ENCODE data around the gene BANP. TPM values are rescaled to one million over a fixed set of nuclear protein-coding genes. Genes with fewer than 3 reads are reported as not detected.
"Not testable (repeated sequence)": the region's sequence is repeated elsewhere in the genome, so short reads cannot be mapped to it uniquely, and the experiment has no call there.

The BANP gene
- total and polyA plus RNA-seq, 12 donors = 6.1 to 20.4 (median 13.5) TPM

DNA sequence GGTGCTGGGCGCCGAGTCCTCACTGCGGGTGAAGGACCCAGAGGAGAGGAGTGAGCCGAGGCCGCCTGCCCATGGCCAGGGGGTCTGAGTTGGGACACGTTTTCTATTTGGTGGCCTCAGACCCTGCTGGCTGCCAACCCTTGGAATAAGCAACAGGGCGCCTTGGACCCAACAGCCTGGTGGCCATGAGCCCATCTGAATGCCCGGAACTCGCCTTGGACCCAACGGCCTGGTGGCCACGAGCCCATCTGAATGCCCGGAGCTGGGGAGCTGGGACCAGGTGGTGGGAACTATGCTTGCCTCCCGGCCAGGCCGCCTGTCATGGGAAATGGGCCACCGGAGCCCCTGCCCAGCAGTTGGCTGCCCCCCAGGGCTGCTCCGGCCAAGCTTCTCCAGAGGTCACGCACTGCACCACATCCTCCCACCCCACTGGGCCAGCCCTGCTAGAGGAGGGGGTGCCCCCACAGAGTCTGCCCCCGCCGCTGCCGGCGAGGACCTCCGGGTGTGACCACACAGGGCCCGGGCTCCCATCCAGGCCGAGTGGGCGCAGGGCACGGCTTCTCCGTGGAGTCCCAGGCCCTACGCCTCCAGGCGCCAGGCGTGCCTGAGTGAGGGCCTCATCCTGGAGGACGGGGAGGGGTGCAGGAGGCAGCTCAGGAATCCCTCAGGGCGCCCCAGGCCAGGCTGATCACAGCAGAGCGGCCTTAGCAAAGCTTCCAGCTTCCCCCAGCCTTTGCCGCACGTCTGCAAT is 140.2 kb downstream of the BANP start:
- H3K9me3 ChIP-seq = peaks cover 0 to 12% (median 2%) of the 10 kb centered on the region in 11 donors
- H3K4me3 ChIP-seq; intact Hi-C loops (cut with DNase I); H3K27me3 ChIP-seq; DNase-seq; H3K36me3 ChIP-seq: not testable (repeated sequence)
- H3K4me1 ChIP-seq = peaks cover 0 to 42% (median 12%) of the 10 kb centered on the region in 9 donors
- H3K27ac ChIP-seq = peak overlapping the region in 7 of 10 donors; percentile 30 to 64 (median 41)
- 62 to 65% methylated on average over 35 of the region's 35 CpGs for WGBS, 2 donors
- peak; percentile 13 to 68 (median 27) for ATAC-seq

DNA sequence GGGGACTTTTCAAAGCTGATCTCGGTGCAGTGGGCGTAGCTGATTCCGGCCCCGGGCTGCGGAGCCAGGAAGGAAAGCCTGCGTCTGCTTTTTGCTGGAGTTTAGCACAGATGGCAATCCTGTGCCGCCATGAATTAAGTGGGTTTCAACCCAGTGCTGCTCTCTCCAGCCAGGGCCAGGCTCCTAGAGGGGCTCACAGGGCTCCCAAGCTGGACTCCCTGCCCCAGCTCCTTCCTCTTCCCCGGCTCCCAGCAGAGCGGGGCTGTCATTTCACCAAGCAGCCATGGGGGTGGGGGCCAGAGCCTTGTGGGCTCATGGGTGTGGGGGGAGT is 140.7 kb downstream of the BANP start:
- H3K9me3 ChIP-seq = peaks cover 0 to 17% (median 7%) of the 10 kb centered on the region in 11 donors
- H3K27me3 ChIP-seq; intact Hi-C loops (cut with DNase I); H3K36me3 ChIP-seq; DNase-seq; H3K4me3 ChIP-seq: not testable (repeated sequence)
- peaks cover 0 to 42% (median 12%) of the 10 kb centered on the region in 9 donors for H3K4me1 ChIP-seq
- peak overlapping the region in 6 of 10 donors; percentile 30 to 64 (median 46) for H3K27ac ChIP-seq
- ATAC-seq = peak in 4 of 8 donors; percentile 32 to 59 (median 52)
- 46 to 47% methylated on average over 9 of the region's 9 CpGs for WGBS, 2 donors

DNA sequence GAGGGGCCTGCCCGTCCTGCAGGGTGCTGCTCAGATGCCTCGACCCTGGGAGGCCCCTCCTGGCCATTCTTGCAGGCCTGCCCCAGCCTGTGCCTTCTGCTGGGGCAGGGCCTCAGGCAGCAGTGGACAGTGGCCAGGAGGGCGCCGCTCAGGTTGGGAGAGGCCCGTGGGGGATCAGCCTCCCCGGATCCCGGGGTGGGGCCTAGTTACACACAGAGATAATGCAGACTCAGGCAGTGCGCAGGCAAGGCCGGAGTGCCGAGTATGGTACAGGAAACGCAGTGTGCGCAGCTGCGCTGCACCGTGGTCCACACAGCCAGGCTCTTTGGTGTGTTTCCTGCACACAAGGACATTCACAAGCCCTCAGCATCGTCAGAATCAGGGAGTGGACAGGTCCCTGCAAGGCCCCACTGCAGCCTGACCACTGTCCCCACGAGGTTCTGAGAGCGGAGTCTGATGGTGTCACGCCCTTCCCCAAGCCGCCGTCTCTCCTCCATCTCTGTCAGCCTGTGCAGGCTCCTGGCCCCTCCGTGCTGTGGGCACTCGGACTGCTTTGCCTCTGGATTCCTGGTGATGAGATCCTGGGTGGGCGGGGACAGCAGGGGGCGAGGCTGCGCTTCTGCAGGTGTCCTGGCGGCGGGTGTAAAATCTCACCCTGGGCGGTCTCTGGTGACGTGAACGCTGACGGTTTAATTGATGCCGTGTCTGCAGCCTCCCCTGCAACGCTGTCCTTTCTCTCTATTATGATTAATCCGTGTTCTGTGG is 141.7 kb downstream of the BANP start:
- H3K36me3 ChIP-seq; intact Hi-C loops (cut with DNase I); DNase-seq; H3K27ac ChIP-seq; H3K4me3 ChIP-seq; H3K27me3 ChIP-seq: not testable (repeated sequence)
- peaks cover 0 to 26% (median 7%) of the 10 kb centered on the region in 11 donors for H3K9me3 ChIP-seq
- H3K4me1 ChIP-seq = peaks cover 0 to 35% (median 12%) of the 10 kb centered on the region in 9 donors
- WGBS, 2 donors = 79 to 90% methylated on average over 24 to 32 of the region's 34 CpGs
- ATAC-seq = peak in 3 of 8 donors; percentile 2 to 15 (median 14)

DNA sequence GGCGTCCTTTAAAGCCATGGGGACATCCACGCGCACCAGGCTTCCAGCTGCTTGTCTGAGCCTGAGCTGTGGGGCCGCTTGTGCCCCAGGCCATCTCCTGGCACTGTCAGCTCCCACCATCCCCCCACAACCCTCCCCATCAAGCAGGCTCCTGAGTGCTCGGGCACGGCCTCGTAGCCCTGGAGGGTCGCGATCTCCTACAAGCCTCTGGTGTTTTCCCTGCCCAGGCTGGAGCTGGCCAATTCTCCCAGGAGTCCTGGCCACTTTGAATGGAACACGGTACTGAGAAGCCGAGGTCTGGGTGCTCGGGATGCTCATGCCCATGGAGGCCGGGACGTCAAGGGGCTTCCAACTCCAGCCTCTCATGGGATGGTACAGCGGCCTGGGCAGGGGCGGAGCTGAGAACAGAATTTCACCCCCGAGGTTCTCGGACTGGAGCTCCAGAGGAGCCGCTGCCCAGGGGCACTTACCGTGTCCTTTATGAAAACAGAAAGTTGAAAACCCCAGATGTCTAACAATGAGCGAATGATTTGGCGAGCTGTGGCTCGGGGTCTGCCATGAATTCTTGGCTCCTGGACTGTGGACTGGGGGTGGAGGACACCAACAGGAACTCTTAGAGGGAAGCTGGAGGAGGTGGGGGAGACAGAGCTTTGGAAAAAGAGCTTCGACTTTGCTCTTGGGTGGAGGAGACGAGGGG is 142.5 kb downstream of the BANP start:
- peaks cover 0 to 12% (median 5%) of the 10 kb centered on the region in 7 donors for H3K27me3 ChIP-seq
- peaks cover 0 to 28% (median 12%) of the 10 kb centered on the region in 9 donors for H3K4me1 ChIP-seq
- WGBS, 2 donors = 69 to 70% methylated on average over 22 of the region's 25 CpGs
- DNase-seq; intact Hi-C loops (cut with DNase I); H3K36me3 ChIP-seq; H3K27ac ChIP-seq: not testable (repeated sequence)
- H3K4me3 ChIP-seq = peak overlapping the region in 1 of 10 donors; percentile 17
- ATAC-seq = peak in 2 of 8 donors; percentile 6 to 20
- H3K9me3 ChIP-seq = peaks cover 0 to 26% (median 7%) of the 10 kb centered on the region in 11 donors

DNA sequence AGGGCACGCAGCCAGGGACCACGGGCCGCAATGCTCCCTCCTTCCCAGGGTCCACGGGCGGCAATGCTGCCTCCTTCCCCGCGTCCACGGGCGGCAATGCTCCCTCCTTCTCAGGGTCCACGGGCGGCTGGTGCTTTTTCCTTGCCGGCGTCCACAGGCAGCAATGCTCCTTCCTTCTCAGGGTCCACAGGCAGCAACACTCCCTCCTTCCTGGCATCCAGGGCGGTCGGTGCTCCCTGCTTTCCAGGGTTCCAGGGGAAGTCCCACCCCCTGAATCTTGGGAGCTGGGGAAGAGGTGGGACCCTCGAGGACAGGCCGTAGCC is 143.0 kb downstream of the BANP start:
- WGBS, 2 donors = 50 to 64% methylated on average over 17 of the region's 17 CpGs
- peaks cover 0 to 17% (median 9%) of the 10 kb centered on the region in 7 donors for H3K27me3 ChIP-seq
- peak overlapping the region in 1 of 10 donors; percentile 17 for H3K4me3 ChIP-seq
- intact Hi-C loops (cut with DNase I); ATAC-seq; DNase-seq; H3K36me3 ChIP-seq; H3K27ac ChIP-seq: not testable (repeated sequence)
- peaks cover 0 to 27% (median 12%) of the 10 kb centered on the region in 9 donors for H3K4me1 ChIP-seq
- peaks cover 0 to 26% (median 7%) of the 10 kb centered on the region in 11 donors for H3K9me3 ChIP-seq

DNA sequence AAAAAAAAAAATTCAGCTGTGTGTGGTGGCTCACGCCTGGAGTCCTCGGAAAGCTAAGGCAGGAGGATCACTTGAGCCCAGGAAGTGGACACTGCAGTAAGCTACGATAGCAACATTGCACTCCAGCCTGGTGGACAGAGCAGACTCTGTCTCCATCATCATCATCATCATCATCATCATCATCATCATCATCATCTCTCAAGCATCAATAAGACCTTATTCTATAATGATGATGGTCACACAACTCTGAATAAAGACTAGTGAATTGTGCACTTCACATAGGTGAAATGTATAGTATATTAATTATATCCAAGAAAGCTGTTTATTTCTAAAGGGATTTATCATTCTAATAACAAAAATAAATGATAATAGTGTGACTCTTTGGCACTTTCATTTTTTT is 143.7 kb downstream of the BANP start:
- ATAC-seq; DNase-seq; H3K4me3 ChIP-seq; intact Hi-C loops (cut with DNase I); H3K36me3 ChIP-seq; H3K27ac ChIP-seq: not testable (repeated sequence)
- peaks cover 0 to 26% (median 7%) of the 10 kb centered on the region in 11 donors for H3K9me3 ChIP-seq
- H3K4me1 ChIP-seq = peaks cover 0 to 27% (median 8%) of the 10 kb centered on the region in 9 donors
- 95 to 98% methylated on average over 3 of the region's 3 CpGs for WGBS, 2 donors
- H3K27me3 ChIP-seq = peaks cover 0 to 23% (median 10%) of the 10 kb centered on the region in 7 donors

DNA sequence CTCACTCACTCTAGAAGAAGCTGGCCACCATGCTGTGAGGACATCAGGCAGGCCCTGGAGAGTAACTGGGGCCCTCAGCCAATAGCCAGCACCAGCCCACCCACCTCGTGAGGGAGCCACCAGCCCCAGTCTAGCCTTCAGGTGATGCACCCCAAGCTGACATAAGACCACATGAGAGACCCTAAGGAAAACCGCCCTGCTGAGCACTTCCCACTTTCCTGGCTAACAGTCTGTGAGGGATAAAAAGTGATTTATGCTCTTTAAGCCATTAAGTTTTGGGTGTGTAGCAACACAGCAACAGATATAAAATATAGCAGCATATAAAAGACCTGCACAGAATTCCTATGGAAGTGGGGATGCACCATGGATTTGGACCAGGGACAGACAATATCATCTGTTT is 145.4 kb downstream of the BANP start:
- intact Hi-C loops (cut with DNase I); H3K36me3 ChIP-seq; H3K27ac ChIP-seq; ATAC-seq; DNase-seq; H3K4me3 ChIP-seq: not testable (repeated sequence)
- peaks cover 0 to 11% (median 4%) of the 10 kb centered on the region in 9 donors for H3K4me1 ChIP-seq
- H3K9me3 ChIP-seq = peaks cover 0 to 26% (median 7%) of the 10 kb centered on the region in 11 donors
- H3K27me3 ChIP-seq = peaks cover 0 to 36% (median 25%) of the 10 kb centered on the region in 7 donors
- WGBS, 2 donors = 90 to 91% methylated on average over 2 of the region's 2 CpGs

DNA sequence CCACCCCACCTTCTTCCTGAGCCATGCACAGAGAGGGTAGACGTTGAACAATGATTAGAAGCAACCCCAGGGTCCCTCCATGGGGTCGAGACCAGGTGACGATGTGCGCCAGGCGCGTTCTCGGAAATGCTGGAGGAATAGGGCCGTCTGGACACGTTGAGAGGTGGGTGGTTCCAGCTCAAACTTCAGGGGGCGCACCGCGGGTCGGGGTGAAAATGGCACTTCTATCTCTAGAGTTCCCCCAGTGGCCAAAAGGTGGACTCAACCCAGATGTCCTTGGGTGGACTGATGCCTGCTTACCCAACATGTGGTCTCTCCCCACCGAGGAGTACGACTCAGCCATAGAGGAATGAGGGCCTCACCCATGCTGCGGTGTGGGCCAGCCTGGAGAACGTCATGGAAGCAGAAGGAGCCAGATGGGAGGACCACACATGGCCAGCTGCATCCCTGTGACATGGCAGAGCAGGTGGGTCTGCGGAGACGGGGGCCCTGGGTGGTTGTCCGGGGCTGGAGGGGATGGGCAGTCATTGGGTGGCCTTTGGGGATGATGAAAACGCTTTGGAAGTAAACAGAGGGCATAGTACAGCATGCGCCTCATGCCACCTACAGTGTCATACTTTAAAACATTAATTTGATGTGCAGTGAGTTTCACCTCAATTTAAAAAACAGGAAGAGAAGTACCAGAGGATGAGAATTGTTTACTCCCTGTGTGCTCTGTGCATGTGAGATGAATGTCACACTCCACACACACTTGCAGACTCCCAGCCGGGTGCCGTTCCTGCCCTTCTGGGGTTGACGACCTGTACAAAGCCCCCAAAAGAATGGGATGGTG is 147.7 kb downstream of the BANP start:
- H3K4me1 ChIP-seq; H3K4me3 ChIP-seq; DNase-seq; H3K36me3 ChIP-seq; ATAC-seq; intact Hi-C loops (cut with DNase I); H3K27ac ChIP-seq: not testable (repeated sequence)
- Histone ChIP-seq H3K27me3 (peaks cover 0 to 46% (median 37%) of the 10 kb centered on the region in 7 donors), H3K9me3 (peaks cover 0 to 26% (median 7%) of the 10 kb centered on the region in 11 donors)
- 85 to 86% methylated on average over 25 of the region's 25 CpGs for WGBS, 2 donors
